ENCODE measurements around the gene EFCAB6.

DNA sequence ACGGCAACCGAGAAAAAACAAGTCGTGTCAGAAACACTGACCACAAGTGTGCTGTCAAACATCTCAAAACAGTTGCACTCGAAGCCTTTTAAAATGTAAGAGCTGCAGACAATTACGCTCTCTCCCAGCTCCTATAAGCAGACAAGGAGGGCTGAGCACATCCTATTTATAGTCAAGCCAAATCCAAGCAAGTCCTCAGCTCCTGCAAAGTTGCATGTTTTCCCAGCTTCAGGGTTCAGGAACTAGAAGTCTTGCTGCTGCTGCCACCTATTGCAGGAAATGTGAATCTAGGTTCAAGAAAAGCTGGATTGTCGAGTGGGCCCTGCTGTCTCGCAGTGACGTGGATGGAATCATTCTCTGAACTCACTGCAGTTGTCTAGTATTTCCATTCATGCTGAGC is 15.5 kb downstream of the EFCAB6 start:
- TF ChIP-seq POLR2A (IDR thresholded peaks at IDR 0.05) (no peak), CTCF (IDR thresholded peaks at IDR 0.05) (peak in 2 of 4 experiments; percentile 11 to 50)

Data from gastroesophageal sphincter (tissue), 3 donors.